SK-N-SH treated with all-trans-retinoic acid at 6 μM for 48 hours (cell line): ENCODE results near the gene SEMA3E.

ENCODE experiments used
- ISL1 ChIP-seq: fragments of 250-450 bp; sonication (Bioruptor Pico); IDR thresholded peaks from 2 replicates; pipeline ENCODE4 v2.1.2; 2022; ENCODE audit warnings: mild to moderate bottlenecking, moderate library complexity
- ZNF70 ChIP-seq: fragments of 450-650 bp; formaldehyde crosslinking; IDR thresholded peaks from 2 replicates; pipeline ENCODE4 v1.5.0; 2020; ENCODE audit warnings: mild to moderate bottlenecking, moderate library complexity

- TF ChIP-seq ISL1 (CRISPR knock-in tag) (no peak), ZNF70 (CRISPR knock-in tag) (no peak)
Observed at GRCh38 chr7:83487801-83488200, 161.1 kb downstream of the SEMA3E start.
